IMR-90 (cell line): ENCODE measurements around the gene SLC39A11. TPM values are rescaled to one million over a fixed set of nuclear protein-coding genes. Genes with fewer than 3 reads are reported as not detected.

Experiments used
- ATAC-seq: fragments of 200-7000 bp; cut with Tn5 transposase; 2 replicates; pipeline ENCODE4 v1.9.1; 2020; ENCODE audit warnings: low read depth, mild to moderate bottlenecking, moderate library complexity
- BruUV-seq: library from RNA; stranded (reverse); fragments of 400-500 nt; replicated peaks from 2 replicates; lab custom pipeline; 2021; lab: Mats Ljungman, UMichigan
- CTCF ChIA-PET: fragments of 300-600 bp; formaldehyde crosslinking; extraction: SDS; loops from one replicate; lab custom pipeline; 2021; ENCODE audit warnings: antibody characterized with exemption; lab: Yijun Ruan, JAX
- POLR2A ChIA-PET: fragments of 300-600 bp; sonication (Branson Sonifier 250); formaldehyde crosslinking; loops from one replicate; lab custom pipeline; 2022; ENCODE audit warnings: antibody characterized with exemption; ENCODE audit not compliant: unreplicated experiment; lab: Charles Lee
- DNase-seq: peaks from one replicate; pipeline ENCODE4 v3.0.0; 2013
- H2AFZ ChIP-seq: replicated peaks from 2 replicates; pipeline ENCODE3; 2013; ENCODE audit warnings: low read length, mild to moderate bottlenecking; ENCODE audit not compliant: poor library complexity
- H2AK5ac ChIP-seq: 2 replicates; pipeline ENCODE4 v1.6.1; 2013; ENCODE audit warnings: low read depth, low read length, inconsistent platforms
- H2AK9ac ChIP-seq: replicated peaks from 2 replicates; pipeline ENCODE3; 2013; ENCODE audit warnings: mild to moderate bottlenecking, low read depth, low read length, moderate library complexity; ENCODE audit not compliant: poor library complexity
- H2BK120ac ChIP-seq: 2 replicates; pipeline ENCODE4 v1.6.1; 2013; ENCODE audit warnings: low read depth, low read length, inconsistent platforms
- H2BK15ac ChIP-seq: 3 replicates; pipeline ENCODE4 v1.6.1; 2013; ENCODE audit warnings: low read depth, low read length, inconsistent platforms
- H2BK20ac ChIP-seq: 2 replicates; pipeline ENCODE4 v1.6.1; 2013; ENCODE audit warnings: low read depth, mild to moderate bottlenecking, inconsistent platforms, low read length, moderate library complexity
- H2BK5ac ChIP-seq: 2 replicates; pipeline ENCODE4 v1.6.1; 2013; ENCODE audit warnings: mild to moderate bottlenecking, low read depth, low read length, inconsistent platforms; ENCODE audit not compliant: poor library complexity, severe bottlenecking
- H3K14ac ChIP-seq: replicated peaks from 2 replicates; pipeline ENCODE4 v1.6.1; 2013; ENCODE audit warnings: low read depth, low read length, inconsistent platforms
- H3K18ac ChIP-seq: 2 replicates; pipeline ENCODE4 v1.6.1; 2013; ENCODE audit warnings: low read depth, low read length, control low read depth
- H3K23ac ChIP-seq: 2 replicates; pipeline ENCODE4 v1.6.1; 2013; ENCODE audit warnings: low read depth, low read length, inconsistent platforms
- H3K27ac ChIP-seq: 2 replicates; pipeline ENCODE4 v1.5.1; 2013; ENCODE audit warnings: mild to moderate bottlenecking, control low read depth, low read length; ENCODE audit not compliant: insufficient read depth
- H3K27me3 ChIP-seq: 2 replicates; pipeline ENCODE4 v1.6.1; 2013; ENCODE audit warnings: low read length; ENCODE audit not compliant: control insufficient read depth, insufficient read depth
- H3K36me3 ChIP-seq: 2 replicates; pipeline ENCODE4 v1.6.1; 2013; ENCODE audit warnings: low read length, mixed read lengths; ENCODE audit not compliant: control insufficient read depth, insufficient read depth
- H3K4ac ChIP-seq: 2 replicates; pipeline ENCODE4 v1.6.1; 2013; ENCODE audit warnings: low read depth, low read length, inconsistent platforms
- H3K4me1 ChIP-seq: 2 replicates; pipeline ENCODE4 v1.6.1; 2013; ENCODE audit warnings: low read length, mixed read lengths; ENCODE audit not compliant: control insufficient read depth, insufficient read depth
- H3K4me2 ChIP-seq: 2 replicates; pipeline ENCODE4 v1.6.1; 2013; ENCODE audit warnings: low read depth, mild to moderate bottlenecking, control low read depth, low read length, moderate library complexity
- H3K4me3 ChIP-seq: 2 replicates; pipeline ENCODE4 v1.5.1; 2013; ENCODE audit warnings: low read depth, mild to moderate bottlenecking, control low read depth, low read length, moderate library complexity; ENCODE audit not compliant: insufficient read depth
- H3K56ac ChIP-seq: 2 replicates; pipeline ENCODE4 v1.6.1; 2013; ENCODE audit warnings: low read length, inconsistent platforms; ENCODE audit not compliant: insufficient read depth; ENCODE audit errors: extremely low read depth
- H3K79me1 ChIP-seq, 2 experiments: 2 replicates each; pipeline ENCODE4 v1.6.1; 2013; ENCODE audit warnings: low read length in 2 of 2, inconsistent platforms in 1 of 2, low read depth in 1 of 2
- H3K9ac ChIP-seq: 2 replicates; pipeline ENCODE4 v1.6.1; 2013; ENCODE audit warnings: low read depth, low read length, control low read depth
- H3K9me1 ChIP-seq: 2 replicates; pipeline ENCODE4 v1.6.1; 2013; ENCODE audit warnings: low read length, inconsistent platforms; ENCODE audit not compliant: insufficient read depth
- H3K9me3 ChIP-seq: 2 replicates; pipeline ENCODE4 v1.6.1; 2013; ENCODE audit warnings: low read length; ENCODE audit not compliant: control insufficient read depth, insufficient read depth
- H4K20me1 ChIP-seq: 2 replicates; pipeline ENCODE4 v1.6.1; 2013; ENCODE audit warnings: low read length, inconsistent platforms; ENCODE audit not compliant: insufficient read depth
- H4K5ac ChIP-seq: 2 replicates; pipeline ENCODE4 v1.6.1; 2013; ENCODE audit warnings: mild to moderate bottlenecking, low read depth, low read length, control low read depth
- H4K8ac ChIP-seq, 2 experiments: 2 replicates each; pipeline ENCODE4 v1.6.1; 2013; ENCODE audit warnings: low read depth in 2 of 2, low read length in 2 of 2, control low read depth in 1 of 2, inconsistent platforms in 1 of 2
- H4K91ac ChIP-seq: 2 replicates; pipeline ENCODE4 v1.6.1; 2013; ENCODE audit warnings: low read depth, low read length, inconsistent platforms; ENCODE audit not compliant: insufficient read depth
- CEBPB ChIP-seq: IDR thresholded peaks from 2 replicates; pipeline ENCODE4 v1.6.1; 2012; ENCODE audit warnings: low read depth, low read length, improper control_type of control experiment
- CHD1 ChIP-seq: IDR thresholded peaks from 2 replicates; pipeline ENCODE4 v1.6.1; 2012; ENCODE audit warnings: low read depth, low read length, improper control_type of control experiment
- ELK1 ChIP-seq: fragments of 150-350 bp; IDR thresholded peaks from 2 replicates; pipeline ENCODE4 v1.6.1; 2016; ENCODE audit warnings: low read depth, mild to moderate bottlenecking, low read length, moderate library complexity, borderline replicate concordance
- FOS ChIP-seq: fragments of 150-350 bp; IDR thresholded peaks from 2 replicates; pipeline ENCODE4 v1.6.1; 2016; ENCODE audit warnings: low read depth, low read length
- MAFK ChIP-seq: IDR thresholded peaks from 2 replicates; pipeline ENCODE4 v1.6.1; 2012; ENCODE audit warnings: low read depth, low read length, improper control_type of control experiment
- MAZ ChIP-seq: IDR thresholded peaks from 2 replicates; pipeline ENCODE4 v1.6.1; 2012; ENCODE audit warnings: low read depth, mild to moderate bottlenecking, low read length, improper control_type of control experiment, moderate library complexity, borderline replicate concordance
- MXI1 ChIP-seq: IDR thresholded peaks from 2 replicates; pipeline ENCODE4 v1.6.1; 2012; ENCODE audit warnings: low read depth, mild to moderate bottlenecking, low read length, moderate library complexity, borderline replicate concordance
- NFE2L2 ChIP-seq: fragments of 150-350 bp; IDR thresholded peaks from 2 replicates; pipeline ENCODE4 v1.6.1; 2016; ENCODE audit warnings: low read depth, mild to moderate bottlenecking, low read length
- POLR2A ChIP-seq: IDR thresholded peaks from 2 replicates; pipeline ENCODE4 v1.6.1; 2012; ENCODE audit warnings: mild to moderate bottlenecking, low read depth, low read length
- RAD21 ChIP-seq: IDR thresholded peaks from 2 replicates; pipeline ENCODE4 v1.6.1; 2012; ENCODE audit warnings: low read length, improper control_type of control experiment
- RCOR1 ChIP-seq: IDR thresholded peaks from 2 replicates; pipeline ENCODE4 v1.6.1; 2012; ENCODE audit warnings: mild to moderate bottlenecking, low read length, improper control_type of control experiment; ENCODE audit not compliant: insufficient replicate concordance
- RFX5 ChIP-seq: IDR thresholded peaks from 2 replicates; pipeline ENCODE4 v1.8.0; 2012; ENCODE audit warnings: low read depth, mild to moderate bottlenecking, low read length, moderate library complexity
- SMC3 ChIP-seq: fragments of 150-350 bp; IDR thresholded peaks from 2 replicates; pipeline ENCODE4 v1.6.1; 2016; ENCODE audit warnings: low read depth, mild to moderate bottlenecking, antibody characterized with exemption, low read length, moderate library complexity
- USF2 ChIP-seq: fragments of 150-350 bp; IDR thresholded peaks from 2 replicates; pipeline ENCODE4 v1.6.1; 2017; ENCODE audit warnings: mild to moderate bottlenecking, antibody characterized with exemption, low read length, low read depth
- WGBS, 2 experiments: methylation state at CpG; one replicate each; pipeline versions ENCODE4 v1.1.5 to v1.1.7; 2013; ENCODE audit warnings: missing lambda C conversion rate in 2 of 2; ENCODE audit not compliant: insufficient read length in 1 of 2; ENCODE audit errors: extremely low coverage in 2 of 2; 5-methylcytosine and 5-hydroxymethylcytosine counted together
- dilution Hi-C: fragments of 300-500 bp; cut with HindIII; formaldehyde crosslinking; loops from one replicate; pipeline ENCODE4 v1.14.3; 2018; ENCODE audit warnings: low sequenced_read_pairs; ENCODE audit not compliant: unreplicated experiment
- in situ Hi-C: fragments of 300-500 bp; cut with MboI; formaldehyde crosslinking; loops from 3 replicates; pipeline ENCODE4 v1.14.3; 2019; ENCODE audit warnings: low sequenced_read_pairs, inconsistent platforms, mixed read lengths
- intact Hi-C: fragments of 100-400 bp; cut with micrococcal nuclease; formaldehyde crosslinking; loops from 2 replicates; pipeline ENCODE4 v1.10.0; 2022
- polyA plus RNA-seq, 3 experiments: library from polyadenylated mRNA; depleted of rRNA; stranded (reverse); fragments of >200 nt; gene quantifications; 2 replicates each; pipeline ENCODE4 v1.2.3, GENCODE V29; 2012; ENCODE audit warnings: low replicate concordance in 1 of 3
- total RNA-seq: library from RNA; depleted of rRNA; stranded (reverse); fragments of >200 nt; gene quantifications from 2 replicates; pipeline ENCODE4 v1.2.3, GENCODE V29; 2012
- TF ChIP-seq, protein P1 (sequence below): conservative IDR thresholded peaks from 2 replicates; pipeline ENCODE4 v1.5.1; 2012; ENCODE audit warnings: mild to moderate bottlenecking, low read depth, low read length, improper control_type of control experiment

The SLC39A11 gene
- total and polyA plus RNA-seq, 2 of the 4 experiments (the other 2 are of a cell fraction): 8.8 to 14.3 TPM

DNA sequence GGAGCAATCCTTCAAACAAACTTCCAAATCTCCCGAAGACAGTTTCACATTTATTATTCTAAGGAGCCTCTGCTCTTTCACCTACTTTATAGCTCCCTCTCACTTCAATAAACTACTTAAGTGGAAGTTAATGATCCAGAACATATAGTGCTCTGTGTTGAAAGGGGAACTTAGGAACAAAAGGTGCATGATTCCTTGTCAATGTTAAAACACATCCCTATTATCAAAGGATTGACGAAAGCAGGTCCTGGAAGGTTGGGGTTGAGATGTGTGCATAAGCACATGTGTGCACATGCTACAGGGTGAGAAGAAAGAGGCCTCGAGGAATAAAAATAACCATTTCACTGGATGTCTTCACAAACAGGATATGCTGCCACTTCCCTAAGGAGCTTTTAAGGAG, 170.3 kb downstream of the SLC39A11 start:
- Histone ChIP-seq H3K4ac (no peak overlapping the region), H4K5ac (no peak overlapping the region), H3K27me3 (no peaks in the 10 kb centered on the region), H4K91ac (no peak overlapping the region), H3K56ac (no peak overlapping the region), H3K4me1 (no peaks in the 10 kb centered on the region; the same call in 1 of the 2 replicates), H2AK5ac (no peak overlapping the region), H3K4me3 (no peak overlapping the region), H3K14ac (no peak overlapping the region), H3K27ac (no peak overlapping the region), H3K79me1 (no peaks in the 10 kb centered on the region), H2AK9ac (no peak overlapping the region), H4K20me1 (peaks cover 4% of the 10 kb centered on the region; the same call in 1 of the 2 replicates), H3K9me3 (peaks cover 5% of the 10 kb centered on the region; the same call in 1 of the 2 replicates), H2AFZ (no peak overlapping the region), H3K9ac (no peak overlapping the region), H2BK15ac (no peak overlapping the region), H3K23ac (no peak overlapping the region), H3K36me3 (no peaks in the 10 kb centered on the region; the same call in 1 of the 2 replicates), H4K8ac (no peak overlapping the region), H2BK20ac (no peak overlapping the region), H3K9me1 (peaks cover 4% of the 10 kb centered on the region; the same call in 1 of the 2 replicates), H2BK120ac (no peak overlapping the region), H3K4me2 (no peak overlapping the region), H2BK5ac (no peak overlapping the region), H3K18ac (no peak overlapping the region)
- no CpG with 5 or more reads among the region's 3 CpGs for WGBS, 2 experiments
- DNase-seq (no peak), ATAC-seq (no peak)
- no peak for TF ChIP-seq MAFK
- no peak for TF ChIP-seq USF2
- TF ChIP-seq, protein P1, sequence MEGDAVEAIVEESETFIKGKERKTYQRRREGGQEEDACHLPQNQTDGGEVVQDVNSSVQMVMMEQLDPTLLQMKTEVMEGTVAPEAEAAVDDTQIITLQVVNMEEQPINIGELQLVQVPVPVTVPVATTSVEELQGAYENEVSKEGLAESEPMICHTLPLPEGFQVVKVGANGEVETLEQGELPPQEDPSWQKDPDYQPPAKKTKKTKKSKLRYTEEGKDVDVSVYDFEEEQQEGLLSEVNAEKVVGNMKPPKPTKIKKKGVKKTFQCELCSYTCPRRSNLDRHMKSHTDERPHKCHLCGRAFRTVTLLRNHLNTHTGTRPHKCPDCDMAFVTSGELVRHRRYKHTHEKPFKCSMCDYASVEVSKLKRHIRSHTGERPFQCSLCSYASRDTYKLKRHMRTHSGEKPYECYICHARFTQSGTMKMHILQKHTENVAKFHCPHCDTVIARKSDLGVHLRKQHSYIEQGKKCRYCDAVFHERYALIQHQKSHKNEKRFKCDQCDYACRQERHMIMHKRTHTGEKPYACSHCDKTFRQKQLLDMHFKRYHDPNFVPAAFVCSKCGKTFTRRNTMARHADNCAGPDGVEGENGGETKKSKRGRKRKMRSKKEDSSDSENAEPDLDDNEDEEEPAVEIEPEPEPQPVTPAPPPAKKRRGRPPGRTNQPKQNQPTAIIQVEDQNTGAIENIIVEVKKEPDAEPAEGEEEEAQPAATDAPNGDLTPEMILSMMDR: no peak
- TF ChIP-seq FOS: no peak
- TF ChIP-seq RAD21: no peak
- TF ChIP-seq CEBPB: no peak
- TF ChIP-seq POLR2A: no peak
- no peak for TF ChIP-seq RCOR1
- TF ChIP-seq ELK1: no peak
- no peak for TF ChIP-seq CHD1
- TF ChIP-seq MXI1: no peak
- TF ChIP-seq SMC3: no peak
- TF ChIP-seq RFX5: no peak
- no peak for TF ChIP-seq MAZ
- TF ChIP-seq NFE2L2: no peak
- in situ Hi-C loops: no loop called here
- POLR2A ChIA-PET: no interaction called here
- intact Hi-C loops: no loop called here
- CTCF ChIA-PET: interaction anchor here (0.6 kb wide), 1 partner anchor 33 kb away, joined by 3 read pairs; no protein-coding TSS in a partner anchor
- BruUV-seq: no TSS peak
- dilution Hi-C loops: no loop called here
